Occipital lobe (tissue), 2 donors: ENCODE data around the gene SLC39A11. TPM values are rescaled to one million over a fixed set of nuclear protein-coding genes. Genes with fewer than 3 reads are reported as not detected.
"Not testable (repeated sequence)": the region's sequence is repeated elsewhere in the genome, so short reads cannot be mapped to it uniquely, and the experiment has no call there.

Experiments used
- DNase-seq: peaks from one replicate; lab custom pipeline; 2025; lab: John Stamatoyannopoulos, UW
- total RNA-seq: library from RNA; depleted of rRNA; stranded (reverse); fragments of >200 nt; gene quantifications from one replicate; pipeline ENCODE4 v1.2.3, GENCODE V29; 2014

The SLC39A11 gene
- total RNA-seq, 1 donor from 2014 or later, result 9.5 TPM

DNA sequence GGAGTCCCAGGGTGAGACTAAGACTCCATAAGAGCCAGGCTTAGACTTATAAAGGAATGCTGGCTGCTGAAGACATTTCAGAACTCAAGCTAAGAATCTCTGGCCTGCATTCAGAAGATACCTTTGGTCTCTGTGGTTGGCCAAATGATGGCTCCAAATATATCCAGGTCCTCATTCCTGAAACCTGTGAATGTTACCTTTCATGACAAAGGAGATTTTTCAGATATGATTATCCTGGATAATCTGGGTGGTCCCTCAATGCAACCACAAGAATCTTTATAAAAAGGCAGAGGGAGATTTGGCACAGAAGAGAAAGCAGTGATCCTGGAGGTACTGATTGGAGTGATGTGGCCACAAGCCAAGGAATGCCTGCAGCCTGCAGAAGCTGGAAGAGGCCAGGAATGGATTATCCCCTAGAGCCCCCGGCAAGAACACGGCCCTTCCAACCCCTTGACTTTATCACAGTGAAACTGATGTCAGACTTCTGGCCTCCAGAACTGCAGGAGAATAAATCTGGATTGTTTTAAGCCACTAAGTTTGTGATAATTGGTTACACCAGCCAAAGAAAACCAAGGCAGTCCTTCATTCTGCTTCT is 253.3 kb downstream of the SLC39A11 start:
- no peak for DNase-seq

DNA sequence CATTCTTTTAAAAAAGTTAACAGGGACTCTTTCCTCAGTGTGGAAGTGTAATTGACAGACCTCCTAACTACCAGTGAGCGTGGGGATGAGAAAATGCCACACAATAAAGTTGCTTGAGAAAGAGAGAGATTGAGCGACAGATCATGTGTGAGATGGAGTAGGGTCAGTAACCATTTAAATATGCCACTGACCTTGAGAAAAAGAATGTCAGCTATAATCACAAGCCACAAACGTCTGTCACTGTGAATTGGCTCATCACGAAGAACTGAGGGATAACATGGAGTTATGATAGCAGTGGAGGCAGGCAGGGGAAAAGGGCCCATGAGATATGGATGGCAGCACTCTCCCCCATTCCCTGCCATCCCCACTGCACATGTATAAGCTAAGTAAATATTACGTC is 253.9 kb downstream of the SLC39A11 start:
- DNase-seq, result no peak

DNA sequence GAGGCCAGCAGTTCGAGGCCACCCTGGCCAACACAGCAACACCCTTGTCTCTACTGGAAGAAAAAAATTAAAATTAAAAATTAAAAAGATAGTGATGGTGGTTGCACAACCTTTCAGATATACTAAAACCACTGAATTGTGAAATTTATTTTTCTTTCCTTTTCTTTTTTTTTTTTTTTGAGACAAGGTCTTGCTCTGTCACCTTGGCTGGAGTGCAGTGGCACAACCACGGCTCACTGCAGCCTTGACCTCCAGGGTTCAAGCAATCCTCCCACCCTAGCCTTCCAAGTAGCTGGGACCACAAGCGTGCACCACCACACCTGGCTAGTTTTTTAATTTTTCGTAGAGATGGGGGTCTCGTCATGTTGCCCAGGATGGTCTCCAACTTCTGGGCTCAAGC is 254.4 kb downstream of the SLC39A11 start:
- DNase-seq, result no peak

DNA sequence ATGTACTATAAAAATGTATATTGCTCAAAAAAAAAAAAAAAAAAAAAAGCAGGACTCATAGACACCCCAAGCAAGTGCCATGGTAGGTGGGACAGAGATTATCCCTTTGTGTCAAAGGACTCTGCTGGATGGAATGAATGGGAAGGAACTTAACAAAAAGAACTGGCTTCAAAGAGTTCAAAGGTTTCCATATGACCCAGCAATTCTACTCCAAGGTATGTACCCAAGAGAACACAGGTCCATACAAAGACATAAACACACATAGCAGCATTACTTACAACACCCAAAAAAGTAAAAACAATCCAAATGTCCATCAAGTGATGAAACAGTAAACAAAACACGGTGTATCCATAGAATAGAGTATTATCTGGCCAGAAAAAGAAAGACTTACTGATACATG is 255.2 kb downstream of the SLC39A11 start:
- no peak for DNase-seq

DNA sequence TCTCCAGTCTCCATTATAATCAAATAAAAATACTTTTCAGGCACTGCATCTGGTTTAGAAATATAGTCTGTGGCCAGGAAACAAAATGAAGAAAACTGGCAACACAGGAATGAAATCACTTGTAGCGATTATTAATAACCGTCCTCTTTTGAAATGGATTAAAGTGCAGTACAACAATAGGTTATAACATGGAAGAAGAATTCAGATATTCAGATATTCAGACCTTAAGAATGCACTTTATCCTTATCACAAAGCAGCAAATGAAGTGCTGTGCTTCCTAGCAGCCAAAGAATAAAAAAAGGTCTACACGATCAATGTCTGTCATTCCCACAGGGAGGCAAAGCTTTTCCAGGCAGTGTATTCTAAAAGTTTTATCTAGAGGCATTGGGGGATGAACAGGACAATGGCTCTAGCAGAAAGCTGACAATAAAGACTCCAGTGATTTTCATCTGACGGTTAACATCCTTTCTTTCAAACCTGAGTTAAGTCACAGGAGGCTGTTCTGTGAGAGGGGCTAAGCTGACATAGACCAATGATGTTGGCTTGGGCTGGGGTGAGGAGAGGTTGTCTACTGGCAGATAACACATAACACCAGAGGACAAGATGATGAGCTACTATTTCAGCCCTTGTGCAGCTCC is 259.2 kb downstream of the SLC39A11 start:
- DNase-seq, result no peak

DNA sequence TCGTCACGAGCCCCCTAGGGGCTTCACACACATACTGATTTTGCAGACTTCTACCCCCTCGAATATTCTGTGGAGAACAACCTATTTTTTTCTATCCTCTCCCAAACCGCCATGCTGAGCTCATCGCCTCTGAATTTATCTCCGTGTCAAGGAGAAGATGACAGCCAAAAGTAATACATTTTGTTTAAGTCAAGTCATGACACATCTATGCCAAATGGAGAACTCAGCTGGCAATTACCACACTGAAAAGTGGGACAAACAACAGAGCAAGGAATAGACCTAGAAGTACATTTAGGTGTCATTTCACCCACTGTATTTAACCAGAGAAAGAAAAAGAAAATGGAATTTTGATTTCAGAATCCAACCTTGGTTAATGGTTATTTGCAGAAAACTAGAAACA is 260.2 kb downstream of the SLC39A11 start:
- no peak for DNase-seq

DNA sequence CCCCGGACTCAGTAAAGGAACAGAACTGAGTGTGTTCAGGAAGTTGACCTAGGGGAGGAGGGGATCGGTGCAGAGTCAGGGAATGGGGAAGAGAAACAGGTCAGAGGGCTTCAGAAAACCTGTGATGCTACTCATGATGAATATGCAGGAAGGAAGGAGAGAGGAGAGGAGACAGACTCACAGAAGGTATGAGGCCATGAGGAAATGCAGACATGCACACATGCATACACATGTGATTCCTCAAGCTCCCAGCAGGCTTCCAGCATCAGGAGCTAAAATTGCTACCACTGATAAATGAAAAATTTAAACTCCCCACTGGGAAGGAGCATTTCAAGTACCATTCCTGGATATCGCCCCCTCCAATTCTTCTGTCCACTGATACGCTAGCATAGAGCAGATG is 262.6 kb downstream of the SLC39A11 start:
- DNase-seq, result no peak

DNA sequence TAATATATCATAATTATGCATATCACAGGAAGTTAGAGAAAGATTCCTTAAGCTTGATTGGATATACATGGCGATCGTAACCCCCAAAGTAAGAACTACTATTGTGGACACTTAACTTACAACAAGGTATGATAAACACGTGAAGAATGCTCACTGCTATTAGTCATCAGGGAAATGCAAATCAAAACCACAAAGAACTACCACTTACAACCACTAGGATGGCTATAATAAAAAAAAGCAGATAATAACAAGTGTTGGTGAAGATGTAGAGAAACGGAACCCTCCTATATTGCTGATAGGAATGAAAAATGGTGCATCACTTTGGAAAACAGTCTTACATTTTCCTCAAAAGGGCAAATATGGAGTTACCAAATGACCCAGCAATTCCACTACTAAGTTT is 265.9 kb downstream of the SLC39A11 start:
- no peak for DNase-seq

DNA sequence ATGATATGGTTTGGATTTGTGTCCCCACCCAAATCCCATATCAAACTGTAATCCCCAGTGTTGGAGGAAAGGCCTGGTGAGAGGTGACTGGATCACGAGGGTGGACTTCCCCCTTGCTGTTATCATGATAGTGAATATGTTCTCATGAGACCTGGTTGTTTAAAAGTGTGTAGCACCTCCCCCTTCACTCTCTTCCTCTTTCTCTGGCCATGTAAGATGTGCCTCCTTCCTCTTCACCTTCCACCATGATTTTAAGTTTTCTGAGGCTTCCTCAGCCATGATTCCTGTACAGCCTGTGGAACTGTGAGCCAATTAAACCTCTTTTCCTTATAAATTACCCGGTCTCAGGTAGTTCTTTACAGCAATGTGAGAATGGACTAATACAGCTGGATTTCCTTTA is 266.4 kb downstream of the SLC39A11 start:
- not testable (repeated sequence) for DNase-seq

DNA sequence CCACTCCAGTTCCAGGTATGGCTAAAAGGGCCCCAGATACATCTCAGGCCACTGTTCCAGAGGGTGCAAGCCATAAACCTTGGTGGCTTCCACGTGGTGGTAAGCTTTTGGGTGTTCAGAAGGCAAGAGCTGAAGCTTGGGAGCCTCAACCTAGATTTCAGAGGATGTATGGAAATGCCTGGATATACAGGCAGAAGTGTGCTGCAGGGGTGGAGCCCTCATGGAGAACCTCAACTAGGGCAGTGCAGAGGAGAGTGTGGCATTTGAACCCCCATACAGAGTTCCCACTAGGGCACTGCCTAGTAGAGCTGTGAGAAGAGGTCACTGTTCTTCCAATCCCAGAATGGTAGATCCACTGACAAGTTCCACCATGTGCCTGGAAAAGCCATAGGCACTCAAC is 267.3 kb downstream of the SLC39A11 start:
- DNase-seq, result no peak

DNA sequence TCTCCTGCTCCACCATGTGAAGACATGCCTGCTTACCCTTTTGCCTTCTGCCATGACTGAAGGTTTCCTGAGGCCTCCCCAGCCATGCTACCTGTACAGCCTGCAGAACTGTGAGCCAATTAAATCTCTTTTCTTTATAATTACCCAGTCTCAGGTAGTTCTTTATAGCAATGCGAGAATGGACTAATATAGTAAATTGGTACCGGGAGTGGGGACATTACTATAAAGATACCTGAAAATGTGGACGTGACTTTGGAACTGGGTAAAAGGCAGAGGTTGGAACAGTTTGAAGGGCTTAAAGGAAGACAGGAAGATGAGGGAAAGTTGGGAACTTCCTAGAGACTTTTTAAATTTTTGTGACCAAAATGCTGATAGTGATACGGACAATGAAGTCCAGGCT is 268.2 kb downstream of the SLC39A11 start:
- DNase-seq, result not testable (repeated sequence)

DNA sequence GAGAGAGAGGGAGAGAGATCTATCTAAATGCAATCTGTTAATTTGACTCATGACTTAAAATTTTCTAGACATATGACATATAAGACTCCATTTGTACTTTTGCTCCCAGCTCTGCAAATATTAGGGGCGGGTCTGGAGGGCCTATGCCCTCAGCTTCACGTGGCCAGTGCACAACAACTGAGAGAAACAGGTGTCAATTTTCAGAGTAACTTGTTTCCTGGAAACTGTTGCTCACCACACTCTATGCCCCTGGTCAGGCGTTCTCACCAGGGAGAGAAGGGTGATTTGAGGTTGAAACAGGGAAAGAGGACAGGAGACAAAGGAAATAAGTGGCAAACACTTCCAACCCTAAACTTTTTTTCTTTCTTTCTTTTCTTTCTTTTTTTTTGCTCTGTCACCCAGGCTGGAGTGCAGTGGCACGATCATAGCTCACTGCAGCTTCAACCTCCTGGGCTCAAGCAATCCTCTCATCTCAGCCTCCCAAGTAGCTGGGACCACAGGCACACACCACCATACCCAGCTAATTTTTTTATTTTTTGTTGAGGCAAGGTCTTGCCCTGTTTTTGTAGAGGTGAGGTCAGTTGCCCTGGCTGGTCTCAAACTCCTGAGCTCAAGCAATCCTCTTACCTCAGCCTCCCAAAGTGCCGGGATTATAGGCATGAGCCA is 270.0 kb downstream of the SLC39A11 start:
- no peak for DNase-seq

DNA sequence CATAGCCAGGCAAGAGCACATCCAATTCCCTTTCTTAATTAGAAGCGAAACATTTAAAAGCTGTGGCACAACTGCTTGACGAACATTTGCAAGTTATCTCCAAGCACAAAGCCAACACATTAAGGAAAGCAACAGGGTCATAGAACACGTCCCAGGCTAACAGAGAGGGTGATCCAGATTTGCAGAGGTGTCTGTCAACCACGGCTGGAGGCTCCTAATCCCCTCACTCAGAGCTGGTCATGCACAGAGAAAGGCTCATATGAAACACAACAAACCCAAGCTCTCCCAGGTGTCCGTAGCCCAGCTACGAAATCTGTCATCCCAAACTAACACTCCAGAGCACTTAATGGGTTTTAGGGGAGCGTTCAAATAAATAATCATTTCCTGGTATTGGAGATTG is 276.1 kb downstream of the SLC39A11 start:
- DNase-seq, result no peak

DNA sequence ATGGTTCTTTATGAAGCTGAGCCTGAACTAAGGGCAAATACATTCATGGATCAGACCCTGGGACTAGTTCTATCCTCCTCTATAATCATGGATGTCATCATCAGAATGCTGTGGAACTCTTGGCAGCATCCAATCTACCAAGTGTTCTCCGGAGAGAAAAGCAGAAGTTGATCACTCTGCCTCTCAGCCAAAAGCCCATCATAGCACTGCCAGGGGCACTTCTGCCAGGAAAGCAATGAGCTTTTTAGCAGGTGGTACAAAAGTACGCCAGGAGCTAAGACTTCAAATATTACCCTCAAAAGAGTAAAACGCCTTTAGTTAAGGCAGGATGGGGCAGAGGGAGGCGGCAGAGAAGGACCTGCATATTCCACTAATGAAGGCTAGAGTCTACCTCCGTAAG is 279.0 kb downstream of the SLC39A11 start:
- no peak for DNase-seq

DNA sequence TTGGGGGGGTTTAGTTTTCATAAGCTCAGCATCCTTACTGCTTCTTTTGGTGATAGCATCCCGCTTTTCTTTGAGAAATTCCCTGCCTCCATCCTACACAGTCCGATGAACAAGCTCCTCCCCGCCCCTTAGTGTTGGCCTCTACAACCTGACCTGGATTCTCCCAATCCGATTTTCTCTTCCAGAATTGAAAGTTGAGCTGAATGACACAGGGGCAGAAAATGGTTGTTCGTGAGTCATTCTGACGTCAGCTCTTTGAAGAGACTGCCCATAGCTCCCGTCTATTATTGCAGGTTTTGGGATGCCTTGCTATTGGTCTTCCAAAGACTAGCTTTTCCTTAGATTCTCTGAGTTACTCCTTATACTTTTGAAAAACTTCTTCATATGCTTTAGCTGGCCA is 279.7 kb downstream of the SLC39A11 start:
- DNase-seq, result no peak

DNA sequence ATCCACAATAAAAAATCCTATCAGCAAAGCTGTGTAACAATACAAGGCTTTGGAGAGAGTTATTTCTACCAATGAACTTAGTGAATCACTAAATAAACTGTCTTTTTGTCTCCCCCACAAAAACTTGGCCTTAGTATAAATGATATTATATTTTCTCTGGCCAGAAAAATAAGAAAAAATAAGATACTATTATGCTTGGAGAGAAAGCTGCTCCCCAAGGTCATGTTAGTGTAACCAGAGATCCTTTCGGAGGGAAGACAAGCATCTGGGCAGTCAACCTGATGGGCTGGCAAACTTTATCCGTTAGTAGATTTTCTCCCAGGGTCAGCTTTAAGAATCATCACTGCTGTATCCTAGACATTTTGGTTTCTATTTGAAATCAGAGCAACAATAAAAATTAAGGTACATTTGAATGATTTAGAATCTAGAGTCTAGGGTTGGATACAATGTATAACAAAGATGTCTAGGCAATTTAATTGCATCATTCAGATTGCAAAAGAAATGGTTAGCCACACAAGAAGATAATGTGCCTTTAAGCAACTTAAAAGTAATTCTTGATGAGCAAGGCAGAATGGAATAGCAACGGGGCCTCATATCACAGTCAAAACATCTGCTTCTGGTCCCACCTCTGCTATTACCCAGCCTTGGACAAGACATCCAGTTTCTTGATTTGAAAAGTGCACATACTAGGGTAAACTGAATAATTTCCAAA is 280.4 kb downstream of the SLC39A11 start:
- no peak for DNase-seq

DNA sequence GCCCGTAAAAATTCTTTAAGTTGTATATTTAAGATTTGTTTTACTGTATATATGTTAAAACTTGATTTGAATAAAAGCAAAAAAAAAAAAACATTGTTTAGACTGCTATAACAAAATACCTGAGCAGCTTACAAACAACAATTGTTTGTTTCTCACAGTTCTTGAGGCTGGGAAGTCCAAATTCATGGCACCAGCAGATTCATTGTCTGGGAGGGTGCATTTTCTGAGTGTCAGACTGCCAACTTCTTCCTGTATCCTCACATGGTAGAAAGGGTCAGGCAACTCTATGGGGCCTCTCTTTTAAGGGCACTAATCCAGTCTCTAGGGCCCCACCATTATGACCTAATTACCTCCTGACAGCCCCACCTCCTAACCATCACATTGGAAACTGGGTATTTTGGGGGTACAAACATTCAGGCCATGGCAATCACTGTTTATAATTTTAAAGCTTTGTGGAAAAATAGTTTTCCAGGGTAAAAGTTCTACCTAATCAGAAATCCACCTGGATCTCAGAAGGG is 281.4 kb downstream of the SLC39A11 start:
- no peak for DNase-seq

DNA sequence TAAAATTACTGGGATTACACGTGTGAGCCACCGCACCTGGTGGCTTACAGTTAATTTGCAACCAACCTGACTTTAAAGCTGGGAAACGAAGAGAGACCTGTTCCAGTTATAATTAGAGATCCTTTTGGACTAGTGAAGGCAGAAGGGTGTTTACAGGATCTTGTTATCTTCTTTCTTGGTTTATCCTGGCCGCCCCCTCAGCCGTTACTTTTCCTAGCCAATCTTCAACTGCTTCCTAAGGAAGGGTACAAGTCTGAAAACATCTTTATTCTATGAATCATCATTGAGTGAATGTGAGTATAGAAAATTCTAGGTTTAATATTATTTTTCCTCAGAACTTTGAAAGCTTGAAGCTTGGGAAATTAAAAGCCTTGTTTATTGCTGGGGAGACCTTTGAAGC is 286.5 kb downstream of the SLC39A11 start:
- DNase-seq, result no peak

DNA sequence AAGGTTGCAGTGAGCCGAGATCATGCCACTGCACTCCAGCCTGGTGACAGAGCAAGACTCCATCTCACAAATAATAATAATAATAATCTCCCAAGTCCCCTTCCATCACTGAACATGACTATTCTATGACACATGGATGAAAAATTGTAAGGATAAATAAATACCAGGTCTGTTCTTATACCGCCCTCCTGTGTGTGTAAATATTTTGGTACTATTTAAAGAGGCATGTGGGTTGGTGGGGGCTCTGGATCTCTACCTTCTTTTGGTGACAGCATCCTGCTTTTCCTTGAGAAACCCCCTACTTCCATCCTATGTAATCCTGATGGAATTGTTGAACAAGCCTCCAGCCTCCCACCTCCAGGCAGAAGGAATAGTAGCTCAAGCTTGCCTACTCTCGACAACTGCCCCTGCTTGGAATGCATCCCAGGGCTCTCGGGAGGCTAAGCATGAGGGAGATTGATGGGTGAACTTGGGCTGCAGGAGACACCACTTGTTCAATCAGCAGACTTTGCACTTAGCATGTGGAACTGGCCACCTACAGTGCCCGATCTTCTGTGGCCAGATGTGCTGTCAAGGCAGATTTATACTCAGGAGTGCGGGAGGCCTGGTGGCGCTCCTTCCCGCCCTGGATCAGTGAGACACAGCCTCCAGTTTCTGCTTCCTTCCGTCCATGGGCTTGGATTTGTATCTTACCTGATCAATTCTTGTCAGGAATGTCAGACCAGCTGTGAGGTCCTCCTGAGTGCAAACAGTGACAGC is 287.4 kb downstream of the SLC39A11 start:
- DNase-seq, result no peak

DNA sequence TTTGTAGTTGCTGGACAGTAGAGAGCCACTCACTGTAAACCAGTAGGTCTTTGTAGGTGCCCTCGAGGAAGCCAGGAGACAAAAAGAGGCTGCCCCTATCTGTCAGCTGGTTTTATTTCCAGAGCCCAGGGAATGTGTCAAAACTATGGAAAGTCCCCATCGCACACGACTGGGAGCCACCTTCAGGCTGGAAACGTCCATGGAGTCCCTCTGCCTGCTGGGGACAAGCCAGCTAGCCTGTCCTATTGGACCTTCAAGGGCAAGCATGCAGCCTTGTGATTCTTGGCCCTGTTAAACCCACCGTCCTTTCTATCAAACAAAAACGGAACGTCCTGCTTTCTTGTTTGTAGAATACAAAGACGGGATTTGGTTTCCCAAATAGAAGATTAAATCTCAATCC is 289.8 kb downstream of the SLC39A11 start:
- DNase-seq, result no peak

DNA sequence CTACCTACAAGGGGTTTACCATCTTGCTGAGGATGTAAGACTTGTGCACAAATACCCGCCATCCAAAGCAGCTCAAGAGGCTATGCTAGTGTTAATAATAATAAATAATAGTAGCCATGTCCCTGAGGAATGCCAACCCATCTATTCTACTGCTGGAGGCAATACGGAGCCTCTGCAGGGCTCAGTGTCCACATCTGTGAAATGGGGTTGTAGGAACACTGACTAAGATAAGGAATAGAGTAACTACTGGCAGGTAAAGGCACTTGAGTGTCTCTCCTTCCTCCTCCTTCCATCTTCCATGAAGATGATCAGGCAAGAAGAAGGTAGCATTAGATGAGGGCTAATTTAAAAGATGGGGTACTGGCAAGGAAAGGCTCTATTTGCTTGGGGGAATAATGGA is 295.3 kb downstream of the SLC39A11 start:
- DNase-seq, result no peak

DNA sequence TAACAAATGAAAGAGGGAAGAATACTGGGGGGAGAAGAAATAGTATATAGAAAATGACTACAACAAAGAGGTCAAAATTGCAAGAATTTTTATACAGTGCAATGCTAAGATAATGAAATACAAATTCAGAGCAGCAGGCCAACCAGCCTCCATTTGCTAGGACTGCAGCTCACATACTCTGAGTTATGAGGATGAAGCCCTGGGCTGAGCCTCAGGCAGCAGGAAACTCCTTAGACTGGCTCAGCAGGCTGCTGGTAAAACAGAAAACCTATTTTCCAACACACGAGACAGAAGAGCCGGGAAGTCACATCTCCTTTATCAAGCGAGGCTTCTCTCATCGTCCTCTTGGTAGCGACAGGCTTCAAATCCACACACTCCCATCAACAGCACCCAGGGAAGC is 296.5 kb downstream of the SLC39A11 start:
- no peak for DNase-seq
